Umbilical cord (tissue), 2 donors: ENCODE results near the gene B3GALNT2. TPM values are rescaled to one million over a fixed set of nuclear protein-coding genes. Genes with fewer than 3 reads are reported as not detected.

ENCODE experiments used
- DNase-seq: peaks from one replicate; pipeline ENCODE4 v3.0.0-alpha.2; 2015; ENCODE audit warnings: low spot score
- total RNA-seq: library from RNA; depleted of rRNA; stranded (reverse); fragments of >200 nt; gene quantifications from one replicate; pipeline ENCODE4 v1.2.3, GENCODE V29; 2014; ENCODE audit warnings: low replicate concordance; ENCODE audit not compliant: insufficient read depth

The B3GALNT2 gene
- total RNA-seq, 1 donor from 2014 or later: 71.7 TPM

GRCh38 chr1:235411489-235412486, 92.5 kb downstream of the B3GALNT2 start:
- DNase-seq: no peak

GRCh38 chr1:235410467-235410866, 93.8 kb downstream of the B3GALNT2 start:
- no peak for DNase-seq

GRCh38 chr1:235409042-235409820, 95.0 kb downstream of the B3GALNT2 start:
- no peak for DNase-seq

- DNase-seq: no peak
These were observed 95.7 kb downstream of the B3GALNT2 start for GRCh38 chr1:235408503-235408960.

GRCh38 chr1:235407419-235407818, 96.8 kb downstream of the B3GALNT2 start:
- DNase-seq: no peak

- DNase-seq: no peak
These were observed 100.1 kb downstream of the B3GALNT2 start for GRCh38 chr1:235404190-235404589.

GRCh38 chr1:235403593-235403992, 100.7 kb downstream of the B3GALNT2 start:
- DNase-seq: no peak

GRCh38 chr1:235402457-235403200, 101.6 kb downstream of the B3GALNT2 start:
- DNase-seq: no peak

- no peak for DNase-seq
These were observed 103.0 kb downstream of the B3GALNT2 start for GRCh38 chr1:235401251-235401650.

Other genes with a start within 250 kb of the B3GALNT2 start
- gene ARID4B, start 176.3 kb downstream of the B3GALNT2 start, total RNA-seq: 49.8 TPM
- gene GGPS1, start 175.9 kb downstream of the B3GALNT2 start, total RNA-seq: 20.0 TPM
- 53.9 TPM for gene TBCE, start 137.0 kb downstream of the B3GALNT2 start, total RNA-seq
- 1.9 TPM for gene GNG4, start 145.3 kb upstream of the B3GALNT2 start, total RNA-seq